NCI-H2029 treated with DMSO at 0.1 percent for 48 hours (cell line): ENCODE measurements around the gene RMND1.

Source experiments
- DNase-seq: peaks from one replicate; lab custom pipeline; 2025; lab: John Stamatoyannopoulos, UW

Gene RMND1

DNA sequence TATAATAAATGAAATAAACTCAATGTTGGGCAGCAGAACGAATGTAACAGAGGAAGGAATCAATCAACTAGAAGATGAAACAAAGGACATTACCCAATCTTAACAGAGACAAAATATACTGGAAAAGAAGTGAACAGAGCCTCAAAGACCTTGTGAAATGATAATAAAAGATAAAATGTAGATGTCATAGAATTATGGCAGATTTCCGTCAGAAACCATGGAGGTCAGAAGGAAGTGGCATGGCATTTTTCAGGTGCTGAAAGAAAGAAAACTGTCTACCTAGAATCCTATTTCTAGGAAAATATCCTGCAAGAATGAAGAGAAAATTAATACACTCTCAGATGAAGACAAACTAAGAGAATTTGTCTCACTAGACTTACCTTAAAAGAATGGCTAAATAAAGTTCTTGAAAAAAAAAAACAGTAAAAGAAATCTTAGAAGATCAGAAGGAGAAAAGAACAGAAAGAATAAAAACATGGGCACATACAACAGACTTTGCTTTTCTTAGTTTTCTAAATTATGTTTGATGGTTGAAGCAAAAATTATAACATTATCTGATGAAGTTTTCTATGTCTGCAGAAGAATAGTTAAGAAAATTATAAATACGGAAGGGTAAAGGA lies 37.2 kb downstream of the RMND1 start:
- no peak for DNase-seq

- no peak for DNase-seq
These were observed 38.4 kb downstream of the RMND1 start for GRCh38 chr6:151413372-151414145.

GRCh38 chr6:151412909-151413308 lies 39.0 kb downstream of the RMND1 start:
- DNase-seq, result no peak

DNA sequence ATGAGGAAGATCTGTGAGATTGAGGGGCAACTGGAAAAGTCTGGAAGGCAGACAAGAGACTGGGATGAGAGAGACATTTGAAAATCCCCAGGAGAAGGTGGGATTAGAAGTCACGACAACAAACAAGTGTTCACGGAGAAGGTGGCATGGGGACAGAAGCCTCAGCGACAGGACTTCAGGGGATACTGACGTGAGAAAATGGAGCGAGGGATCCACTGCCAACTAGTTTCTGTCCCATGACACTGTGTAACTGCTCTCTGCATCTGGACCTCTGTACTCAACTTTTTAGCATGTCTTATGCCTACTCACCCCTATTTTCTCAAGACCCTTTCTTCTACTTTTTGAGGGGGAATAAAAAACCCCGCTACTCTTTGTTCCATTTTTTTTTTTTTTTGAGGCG lies 42.2 kb downstream of the RMND1 start:
- DNase-seq, result no peak

DNA sequence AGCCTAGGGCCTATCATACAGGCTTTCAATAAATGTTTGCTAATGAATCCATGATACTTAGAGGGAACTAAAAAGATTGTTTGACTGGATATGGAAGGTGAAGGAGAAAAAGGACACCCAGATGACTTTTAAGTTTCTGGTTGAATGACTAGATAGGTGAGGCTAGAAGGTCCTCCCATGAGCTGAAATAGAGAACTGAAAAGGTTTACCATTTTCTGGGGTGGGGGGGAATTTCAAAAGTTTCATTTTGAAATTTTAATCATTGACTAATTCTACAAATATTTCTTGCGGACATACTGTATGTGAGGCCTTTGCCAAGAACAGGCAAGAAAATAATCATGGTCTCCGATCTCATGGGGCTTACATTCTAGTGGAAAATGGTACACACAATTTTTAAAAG lies 42.7 kb downstream of the RMND1 start:
- DNase-seq, result no peak

DNA sequence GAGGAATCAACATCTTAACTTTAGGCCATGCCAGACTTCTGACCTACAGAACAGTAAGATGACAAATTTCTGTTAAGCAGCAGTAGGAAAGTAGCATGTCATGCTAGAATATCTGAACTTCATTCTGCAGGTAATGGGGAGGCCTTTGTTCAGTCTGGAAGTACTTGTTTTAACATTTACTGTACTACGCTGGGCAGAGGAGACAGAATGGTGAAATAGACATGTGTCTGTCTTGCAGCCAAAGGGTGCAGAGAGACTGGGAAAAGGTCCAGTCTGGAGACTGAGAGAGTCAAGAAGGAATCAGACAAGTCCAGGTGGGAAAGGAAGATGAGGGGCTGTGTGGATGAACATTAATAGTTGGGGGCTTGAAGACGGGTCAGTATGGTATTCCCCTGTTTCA lies 43.1 kb downstream of the RMND1 start:
- no peak for DNase-seq

DNA sequence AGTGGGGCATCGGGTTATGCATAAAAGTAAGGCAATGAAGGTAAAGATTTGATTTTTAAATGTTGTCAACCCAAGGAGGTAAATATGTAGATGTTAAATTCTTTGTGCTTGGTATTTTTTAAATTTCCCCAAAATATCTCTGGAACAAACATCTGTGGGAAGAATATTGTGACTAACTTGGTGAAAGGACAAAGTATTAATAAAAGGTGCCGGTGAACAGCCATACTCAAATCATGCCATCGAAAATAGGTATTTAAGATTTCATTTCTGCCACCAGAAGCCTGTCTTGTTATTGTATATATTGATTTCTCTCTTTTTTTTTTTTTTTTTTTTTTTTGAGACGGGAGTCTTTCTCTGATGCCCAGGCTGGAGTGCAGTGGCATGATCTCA lies 48.0 kb downstream of the RMND1 start:
- no peak for DNase-seq

DNA sequence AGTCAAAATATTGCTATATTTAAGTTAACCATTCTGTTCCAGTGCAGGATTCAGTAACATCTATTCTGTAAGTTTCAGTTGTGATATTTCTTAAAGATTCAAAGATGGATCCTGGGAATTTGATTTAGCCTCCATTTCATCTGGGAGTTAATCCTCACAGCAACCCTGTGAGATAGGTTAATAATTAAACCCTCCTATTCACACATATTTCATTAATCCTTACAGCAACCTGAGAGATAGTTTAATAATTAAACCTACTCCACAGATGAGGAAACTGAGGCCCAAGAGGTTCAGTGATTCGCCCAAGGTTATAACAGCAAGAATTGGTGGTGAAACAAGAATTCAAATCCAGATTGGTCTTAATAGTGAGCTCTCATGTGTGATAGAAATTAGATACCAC lies 49.7 kb downstream of the RMND1 start:
- DNase-seq, result no peak

DNA sequence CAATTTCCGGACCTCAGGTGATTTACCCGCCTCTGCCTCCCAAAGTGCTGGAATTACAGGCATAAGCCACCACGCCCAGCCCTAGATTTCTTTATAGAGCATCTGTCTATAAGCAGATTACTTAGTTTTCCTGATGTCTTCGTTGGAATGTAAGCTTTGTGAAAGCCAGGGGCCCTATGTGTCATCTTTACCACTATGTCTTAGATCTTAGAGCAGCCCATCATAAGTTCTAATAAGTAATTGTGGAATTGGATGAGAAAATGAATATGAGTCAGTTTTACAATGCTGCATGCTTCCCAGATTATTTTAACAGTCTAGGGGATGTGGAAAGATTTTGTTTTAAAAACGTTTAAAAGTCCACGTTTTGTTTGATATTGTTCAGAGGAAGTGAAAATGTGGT lies 51.5 kb downstream of the RMND1 start:
- DNase-seq, result no peak

- DNase-seq, result no peak
These were observed 52.2 kb downstream of the RMND1 start for GRCh38 chr6:151399679-151400078.

- no peak for DNase-seq
These were observed 58.5 kb downstream of the RMND1 start for GRCh38 chr6:151393410-151393809.

GRCh38 chr6:151392427-151392826 lies 59.5 kb downstream of the RMND1 start:
- DNase-seq, result no peak

- DNase-seq, result no peak
These were observed 60.2 kb downstream of the RMND1 start, which contains the start of gene ZBTB2 for GRCh38 chr6:151391471-151392413. TSS of gene ZBTB2 (minus strand) at chr6:151391559. CDS start at chr6:151373637, 17,922 bp downstream.

GRCh38 chr6:151390851-151391470 lies 61.0 kb downstream of the RMND1 start:
- no peak for DNase-seq

DNA sequence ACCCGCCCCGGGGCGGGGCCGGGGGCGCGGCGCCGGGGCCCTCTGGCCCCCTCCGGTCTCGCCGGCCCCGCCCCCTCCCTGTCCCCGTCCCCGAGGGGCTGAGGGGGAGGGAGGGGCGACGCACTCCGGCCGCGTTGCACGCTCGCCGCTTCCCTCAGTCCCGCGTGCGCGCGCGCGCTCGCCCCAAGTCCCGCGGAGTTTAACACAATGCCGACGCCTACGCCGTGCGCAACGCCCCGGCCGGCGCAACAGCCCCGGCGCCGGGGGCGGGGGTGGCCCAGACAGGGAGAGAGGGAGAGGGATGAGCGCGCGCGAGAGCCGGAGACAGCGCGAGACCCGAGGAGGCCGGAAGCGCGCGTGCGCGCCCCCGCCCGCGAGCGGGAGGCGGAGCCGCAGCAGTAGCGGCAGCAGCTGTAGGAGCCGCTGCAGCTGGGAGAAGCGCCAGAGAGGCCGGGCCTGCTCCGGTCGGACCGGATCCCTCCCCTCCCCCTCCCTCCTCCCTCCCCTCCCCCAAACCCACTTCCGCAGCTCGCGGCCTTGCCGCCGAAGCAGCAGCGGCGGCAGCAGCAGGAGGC lies 61.6 kb downstream of the RMND1 start:
- peak; percentile 48 for DNase-seq

DNA sequence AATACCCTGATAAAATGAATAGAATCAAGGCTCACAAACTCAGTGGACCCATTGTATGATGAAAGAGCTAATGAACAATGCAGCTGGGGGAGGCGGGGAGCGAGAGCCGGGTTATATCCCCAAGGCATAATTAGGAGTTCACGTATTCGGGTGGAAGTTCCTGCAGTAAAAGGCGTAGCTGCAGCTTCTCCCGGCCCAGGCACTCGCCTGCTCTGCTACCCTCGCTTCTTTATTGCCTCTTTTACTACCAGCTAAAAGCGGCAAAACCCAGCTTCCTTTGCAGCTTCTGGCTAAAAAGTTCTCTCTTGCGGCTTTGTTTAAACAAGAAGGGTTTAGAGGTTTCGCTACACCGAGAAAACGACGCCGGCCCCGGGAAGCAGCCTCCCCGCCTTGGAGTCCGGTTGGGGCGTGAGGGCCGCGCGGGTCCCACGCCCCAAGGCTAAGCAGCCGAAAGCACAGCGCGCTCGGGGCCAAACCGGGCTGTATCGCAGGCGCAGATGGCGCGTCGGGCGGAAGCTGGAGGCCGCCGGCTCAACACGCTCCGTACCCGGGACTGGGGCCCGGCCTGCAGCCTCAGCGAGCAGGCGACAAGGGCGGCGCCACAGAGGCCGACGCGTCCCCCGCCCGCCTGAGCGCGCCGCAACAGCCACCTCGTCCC lies 62.2 kb downstream of the RMND1 start:
- DNase-seq, result no peak

GRCh38 chr6:151388997-151389617 lies 62.8 kb downstream of the RMND1 start:
- no peak for DNase-seq

DNA sequence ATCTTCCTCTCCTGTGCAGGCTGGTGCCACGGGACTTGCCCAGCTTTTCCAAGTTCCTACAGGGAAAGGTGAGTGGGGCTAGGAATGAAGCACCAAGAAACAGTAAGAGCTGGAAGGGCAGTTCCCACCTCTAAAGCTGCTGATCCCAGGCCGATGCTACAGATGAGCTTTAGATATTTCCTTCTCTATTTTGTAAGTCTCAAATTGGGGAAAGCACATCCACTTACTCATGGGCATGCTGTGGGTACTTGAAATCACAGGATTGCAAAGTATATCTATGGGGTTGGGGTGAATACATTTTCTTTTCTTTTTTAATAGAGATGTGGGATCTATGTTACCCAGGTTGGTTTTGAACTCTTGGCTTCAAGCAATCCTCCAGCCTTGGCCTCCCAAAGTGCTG lies 63.7 kb downstream of the RMND1 start:
- DNase-seq, result no peak

- no peak for DNase-seq
These were observed 64.6 kb downstream of the RMND1 start for GRCh38 chr6:151387175-151387970.

DNA sequence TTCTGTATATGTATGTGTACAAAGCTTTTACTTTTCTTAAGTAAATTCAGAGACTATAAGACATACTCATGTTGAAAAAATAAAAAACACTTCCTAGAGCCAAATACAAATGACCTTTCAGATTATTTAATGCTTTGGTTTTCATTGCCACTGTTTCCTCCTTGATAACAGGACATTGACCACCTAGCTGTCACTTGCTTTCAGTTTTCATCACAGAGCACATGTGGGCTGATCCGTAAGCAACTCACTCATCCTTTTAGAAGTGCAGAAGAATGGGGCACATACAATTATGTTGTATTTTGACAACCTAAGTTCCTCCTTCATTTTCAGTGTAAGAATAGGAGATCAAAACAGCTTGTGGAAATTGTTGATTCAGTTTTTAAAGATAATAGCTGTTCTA lies 66.7 kb downstream of the RMND1 start:
- DNase-seq, result no peak
